Suprapubic skin (tissue), 4 donors: ENCODE data around the gene ACTMAP.

Experiments used
- EP300 ChIP-seq: sonication (generic); formaldehyde crosslinking; IDR thresholded peaks from one replicate; pipeline ENCODE4 v1.6.1; 2017; ENCODE audit warnings: antibody characterized with exemption
- POLR2A ChIP-seq, 2 donors: fragments of 450-650 bp; IDR thresholded peaks; one replicate each; pipeline ENCODE4 v1.6.1; 2017; ENCODE audit warnings: antibody characterized with exemption in 2 of 2, mild to moderate bottlenecking in 2 of 2, moderate library complexity in 2 of 2
- POLR2AphosphoS5 ChIP-seq, 3 donors: sonication (generic); formaldehyde crosslinking; IDR thresholded peaks; one replicate each; pipeline ENCODE4 v1.6.1; 2017; ENCODE audit warnings: antibody characterized with exemption in 3 of 3
- TF ChIP-seq, protein P1 (sequence below), 2 donors: fragments of 200-600 bp in 1 of 2; fragments of 450-650 bp in 1 of 2; sonication (generic) in 1 of 2; IDR thresholded peaks; one replicate each; pipeline ENCODE4 v1.5.1; 2016 to 2019; ENCODE audit warnings: antibody characterized with exemption in 2 of 2, mild to moderate bottlenecking in 1 of 2, moderate library complexity in 1 of 2

DNA sequence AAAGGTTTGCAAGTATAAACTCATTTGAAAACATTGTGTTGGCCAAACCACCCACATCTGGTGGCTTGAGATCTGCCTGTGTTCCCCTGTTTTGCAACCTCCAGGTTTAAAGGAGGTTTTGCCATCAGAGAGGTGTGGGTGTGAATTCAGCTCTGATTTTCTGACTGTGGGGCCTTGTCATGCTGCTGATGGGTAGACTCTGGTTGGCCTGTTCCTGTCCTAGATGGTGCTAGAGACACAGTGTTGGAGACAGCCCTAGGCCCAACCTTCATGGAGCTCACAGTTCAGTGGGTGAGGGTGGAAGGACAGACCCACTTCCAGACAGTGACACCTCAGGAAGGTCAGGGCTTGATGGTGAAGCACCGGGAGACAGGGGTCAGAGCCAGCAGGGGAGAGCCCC is 35.2 kb upstream of the ACTMAP start:
- TF ChIP-seq, protein P1, sequence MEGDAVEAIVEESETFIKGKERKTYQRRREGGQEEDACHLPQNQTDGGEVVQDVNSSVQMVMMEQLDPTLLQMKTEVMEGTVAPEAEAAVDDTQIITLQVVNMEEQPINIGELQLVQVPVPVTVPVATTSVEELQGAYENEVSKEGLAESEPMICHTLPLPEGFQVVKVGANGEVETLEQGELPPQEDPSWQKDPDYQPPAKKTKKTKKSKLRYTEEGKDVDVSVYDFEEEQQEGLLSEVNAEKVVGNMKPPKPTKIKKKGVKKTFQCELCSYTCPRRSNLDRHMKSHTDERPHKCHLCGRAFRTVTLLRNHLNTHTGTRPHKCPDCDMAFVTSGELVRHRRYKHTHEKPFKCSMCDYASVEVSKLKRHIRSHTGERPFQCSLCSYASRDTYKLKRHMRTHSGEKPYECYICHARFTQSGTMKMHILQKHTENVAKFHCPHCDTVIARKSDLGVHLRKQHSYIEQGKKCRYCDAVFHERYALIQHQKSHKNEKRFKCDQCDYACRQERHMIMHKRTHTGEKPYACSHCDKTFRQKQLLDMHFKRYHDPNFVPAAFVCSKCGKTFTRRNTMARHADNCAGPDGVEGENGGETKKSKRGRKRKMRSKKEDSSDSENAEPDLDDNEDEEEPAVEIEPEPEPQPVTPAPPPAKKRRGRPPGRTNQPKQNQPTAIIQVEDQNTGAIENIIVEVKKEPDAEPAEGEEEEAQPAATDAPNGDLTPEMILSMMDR (IDR thresholded peaks at IDR 0.05): no peak
- no peak for TF ChIP-seq POLR2AphosphoS5 (IDR thresholded peaks at IDR 0.05)
- no peak for TF ChIP-seq EP300
- no peak for TF ChIP-seq POLR2A (IDR thresholded peaks at IDR 0.05)
